ENCODE data around the gene PLD4.
"Not testable (repeated sequence)": the region's sequence is repeated elsewhere in the genome, so short reads cannot be mapped to it uniquely, and the experiment has no call there.

The PLD4 gene

DNA sequence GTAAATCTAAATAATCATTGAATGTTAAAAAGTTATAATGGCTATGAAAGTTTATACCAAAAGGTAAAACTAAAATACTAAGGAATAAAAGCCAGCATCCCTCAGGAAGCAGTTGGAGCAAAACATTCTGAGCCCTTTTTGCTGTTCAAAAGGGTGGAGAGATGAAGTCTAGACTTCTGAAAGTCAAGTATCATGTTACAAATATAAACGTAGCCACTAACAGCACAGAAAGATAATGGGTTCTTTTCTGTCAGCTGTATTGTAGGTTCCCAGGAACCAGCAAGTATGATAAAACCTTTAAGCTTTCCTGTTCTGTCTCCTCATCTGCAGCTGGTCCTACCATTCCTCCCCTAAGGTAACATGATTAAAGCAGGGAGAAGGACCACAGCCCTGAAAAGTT, 16.4 kb upstream of the PLD4 start:
- peaks cover 13% of the 10 kb centered on the region for H3K9me3 ChIP-seq (ENCODE audit: insufficient read depth, low read depth, low read length)
- no peak overlapping the region for H3K9ac ChIP-seq (ENCODE audit: low read depth, low read length)
- no peaks in the 10 kb centered on the region for H3K4me1 ChIP-seq (ENCODE audit: insufficient read depth, low read length)
- H3K36me3 ChIP-seq (ENCODE audit: insufficient read depth, low read depth, low read length), result no peaks in the 10 kb centered on the region
- H3K27ac ChIP-seq (ENCODE audit: low read length), result no peak overlapping the region
- H3K27me3 ChIP-seq (ENCODE audit: insufficient read depth, low read length), result peaks cover 51% of the 10 kb centered on the region
- no peak overlapping the region for H3K4me3 ChIP-seq (ENCODE audit: low read length)

DNA sequence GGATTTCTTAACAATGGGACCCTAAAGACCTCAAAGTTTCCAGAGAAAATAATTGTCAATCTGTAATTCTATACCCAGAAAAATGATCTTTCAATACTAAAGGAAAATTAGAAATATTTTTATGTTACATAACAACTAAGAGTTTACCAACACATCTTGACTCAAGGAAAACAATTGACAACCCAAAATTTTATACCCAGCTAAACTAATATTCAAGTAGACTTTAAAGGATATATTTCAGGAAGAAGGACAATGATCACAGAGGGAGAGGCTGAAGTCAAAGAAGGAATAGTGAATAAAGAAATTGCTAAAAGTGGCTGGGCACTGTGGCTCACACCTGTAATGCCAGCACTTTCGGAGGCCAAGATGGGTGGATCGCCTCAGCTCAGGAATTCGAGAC, 12.6 kb upstream of the PLD4 start:
- H3K36me3 ChIP-seq (ENCODE audit: insufficient read depth, low read depth, low read length), result no peaks in the 10 kb centered on the region
- no peak overlapping the region for H3K4me3 ChIP-seq (ENCODE audit: low read length)
- H3K9me3 ChIP-seq (ENCODE audit: insufficient read depth, low read depth, low read length), result peaks cover 12% of the 10 kb centered on the region
- no peak overlapping the region for H3K27ac ChIP-seq (ENCODE audit: low read length)
- no peaks in the 10 kb centered on the region for H3K4me1 ChIP-seq (ENCODE audit: insufficient read depth, low read length)
- no peak overlapping the region for H3K9ac ChIP-seq (ENCODE audit: low read depth, low read length)
- H3K27me3 ChIP-seq (ENCODE audit: insufficient read depth, low read length), result peaks cover 15% of the 10 kb centered on the region

DNA sequence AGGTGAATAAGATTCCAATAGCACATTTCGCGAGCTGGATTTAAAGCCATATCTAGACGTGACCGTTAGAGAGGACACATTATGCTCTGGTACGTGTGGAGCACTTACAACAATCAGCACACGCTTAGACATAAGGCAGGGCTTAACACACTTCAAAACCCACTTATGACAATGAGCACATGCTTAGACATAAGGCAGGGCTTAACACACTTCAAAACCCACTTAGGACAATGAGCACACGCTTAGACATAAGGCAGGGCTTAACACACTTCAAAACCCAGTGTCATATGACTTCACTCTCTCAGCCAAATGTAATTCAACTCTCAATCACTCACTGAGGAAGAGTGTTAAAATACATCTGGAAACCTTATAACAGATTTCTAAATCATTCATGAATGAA, 11.2 kb upstream of the PLD4 start:
- Histone ChIP-seq H3K4me3 (ENCODE audit: low read length) (no peak overlapping the region), H3K36me3 (ENCODE audit: insufficient read depth, low read depth, low read length) (no peaks in the 10 kb centered on the region)

DNA sequence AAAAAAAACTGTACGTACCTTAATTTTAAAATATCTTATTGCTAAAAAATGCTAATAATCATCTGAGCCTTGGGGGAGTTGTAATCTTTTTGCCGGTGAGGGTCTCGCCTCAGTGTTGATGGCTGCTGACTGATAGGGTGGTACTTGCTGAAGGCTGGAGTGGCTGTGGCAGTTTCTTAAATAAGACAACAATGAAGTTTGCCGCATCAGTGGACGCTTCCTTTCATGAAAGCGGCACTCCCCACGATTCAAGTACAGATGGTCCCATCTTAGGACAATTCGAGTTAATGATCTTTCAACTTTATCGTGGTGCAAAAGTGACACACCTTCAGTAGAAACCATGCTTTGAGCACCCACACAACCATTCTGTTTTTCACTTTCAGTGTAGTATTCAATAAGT, 7.6 kb upstream of the PLD4 start:
- Histone ChIP-seq H3K4me1 (ENCODE audit: insufficient read depth, low read length) (no peaks in the 10 kb centered on the region), H3K9ac (ENCODE audit: low read depth, low read length) (no peak overlapping the region), H3K36me3 (ENCODE audit: insufficient read depth, low read depth, low read length) (no peaks in the 10 kb centered on the region)

More for the DNA sequence above, 11.2 kb upstream of the PLD4 start:
- H3K27me3 ChIP-seq (ENCODE audit: insufficient read depth, low read length), result peaks cover 4% of the 10 kb centered on the region
- no peak overlapping the region for H3K9ac ChIP-seq (ENCODE audit: low read depth, low read length)
- H3K27ac ChIP-seq (ENCODE audit: low read length), result no peak overlapping the region
- H3K4me1 ChIP-seq (ENCODE audit: insufficient read depth, low read length), result no peaks in the 10 kb centered on the region
- peaks cover 9% of the 10 kb centered on the region for H3K9me3 ChIP-seq (ENCODE audit: insufficient read depth, low read depth, low read length)

GRCh38 chr14:104917993-104918392, 6.7 kb upstream of the PLD4 start:
- Histone ChIP-seq H3K4me3 (ENCODE audit: low read length) (no peak overlapping the region), H3K9me3 (ENCODE audit: insufficient read depth, low read depth, low read length) (no peaks in the 10 kb centered on the region), H3K27ac (ENCODE audit: low read length) (no peak overlapping the region)

More for the DNA sequence above, 7.6 kb upstream of the PLD4 start:
- Histone ChIP-seq H3K9me3 (ENCODE audit: insufficient read depth, low read depth, low read length) (peaks cover 4% of the 10 kb centered on the region), H3K27ac (ENCODE audit: low read length) (no peak overlapping the region), H3K27me3 (ENCODE audit: insufficient read depth, low read length) (no peaks in the 10 kb centered on the region; the same call in 1 of the 2 replicates), H3K4me3 (ENCODE audit: low read length) (no peak overlapping the region)

GRCh38 chr14:104919152-104919992, 5.3 kb upstream of the PLD4 start:
- not testable (repeated sequence) for H3K9ac ChIP-seq (ENCODE audit: low read depth, low read length); H3K4me3 ChIP-seq (ENCODE audit: low read length); H3K27ac ChIP-seq (ENCODE audit: low read length); H3K4me1 ChIP-seq (ENCODE audit: insufficient read depth, low read length); H3K27me3 ChIP-seq (ENCODE audit: insufficient read depth, low read length); H3K36me3 ChIP-seq (ENCODE audit: insufficient read depth, low read depth, low read length); H3K9me3 ChIP-seq (ENCODE audit: insufficient read depth, low read depth, low read length)

More at GRCh38 chr14:104917993-104918392, 6.7 kb upstream of the PLD4 start:
- Histone ChIP-seq H3K27me3 (ENCODE audit: insufficient read depth, low read length) (no peaks in the 10 kb centered on the region; the same call in 1 of the 2 replicates), H3K9ac (ENCODE audit: low read depth, low read length) (no peak overlapping the region), H3K36me3 (ENCODE audit: insufficient read depth, low read depth, low read length) (no peaks in the 10 kb centered on the region), H3K4me1 (ENCODE audit: insufficient read depth, low read length) (no peaks in the 10 kb centered on the region)

DNA sequence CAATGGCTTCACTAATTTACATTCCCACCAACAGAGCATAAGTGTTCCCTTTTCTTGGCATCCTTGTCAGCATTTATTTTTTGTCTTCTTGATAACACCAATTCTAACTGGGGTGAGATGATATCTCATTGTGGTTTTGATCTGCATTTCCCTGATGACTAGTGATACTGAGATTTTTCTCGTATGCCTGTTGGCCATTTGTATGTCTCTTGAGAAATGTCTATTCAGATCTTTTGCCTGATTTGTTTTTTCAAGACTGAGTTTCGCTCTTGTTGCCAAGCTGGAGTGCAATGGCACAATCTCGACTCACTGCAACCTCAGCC, 4.7 kb upstream of the PLD4 start:
- no peak overlapping the region for H3K4me3 ChIP-seq (ENCODE audit: low read length)
- no peaks in the 10 kb centered on the region; the same call in 1 of the 2 replicates for H3K27me3 ChIP-seq (ENCODE audit: insufficient read depth, low read length)
- no peaks in the 10 kb centered on the region; the same call in 1 of the 2 replicates for H3K9me3 ChIP-seq (ENCODE audit: insufficient read depth, low read depth, low read length)
- no peak overlapping the region for H3K27ac ChIP-seq (ENCODE audit: low read length)
- no peaks in the 10 kb centered on the region for H3K4me1 ChIP-seq (ENCODE audit: insufficient read depth, low read length)
- H3K36me3 ChIP-seq (ENCODE audit: insufficient read depth, low read depth, low read length), result no peaks in the 10 kb centered on the region
- H3K9ac ChIP-seq (ENCODE audit: low read depth, low read length), result no peak overlapping the region

- no peaks in the 10 kb centered on the region for H3K27me3 ChIP-seq (ENCODE audit: insufficient read depth, low read length)
- no peak overlapping the region for H3K4me3 ChIP-seq (ENCODE audit: low read length)
- no peak overlapping the region for H3K27ac ChIP-seq (ENCODE audit: low read length)
- H3K4me1 ChIP-seq (ENCODE audit: insufficient read depth, low read length), result no peaks in the 10 kb centered on the region
- no peaks in the 10 kb centered on the region for H3K36me3 ChIP-seq (ENCODE audit: insufficient read depth, low read depth, low read length)
- no peaks in the 10 kb centered on the region; the same call in 1 of the 2 replicates for H3K9me3 ChIP-seq (ENCODE audit: insufficient read depth, low read depth, low read length)
- no peak overlapping the region for H3K9ac ChIP-seq (ENCODE audit: low read depth, low read length)
These were observed 849 bp upstream of the PLD4 start for GRCh38 chr14:104923640-104924420.

DNA sequence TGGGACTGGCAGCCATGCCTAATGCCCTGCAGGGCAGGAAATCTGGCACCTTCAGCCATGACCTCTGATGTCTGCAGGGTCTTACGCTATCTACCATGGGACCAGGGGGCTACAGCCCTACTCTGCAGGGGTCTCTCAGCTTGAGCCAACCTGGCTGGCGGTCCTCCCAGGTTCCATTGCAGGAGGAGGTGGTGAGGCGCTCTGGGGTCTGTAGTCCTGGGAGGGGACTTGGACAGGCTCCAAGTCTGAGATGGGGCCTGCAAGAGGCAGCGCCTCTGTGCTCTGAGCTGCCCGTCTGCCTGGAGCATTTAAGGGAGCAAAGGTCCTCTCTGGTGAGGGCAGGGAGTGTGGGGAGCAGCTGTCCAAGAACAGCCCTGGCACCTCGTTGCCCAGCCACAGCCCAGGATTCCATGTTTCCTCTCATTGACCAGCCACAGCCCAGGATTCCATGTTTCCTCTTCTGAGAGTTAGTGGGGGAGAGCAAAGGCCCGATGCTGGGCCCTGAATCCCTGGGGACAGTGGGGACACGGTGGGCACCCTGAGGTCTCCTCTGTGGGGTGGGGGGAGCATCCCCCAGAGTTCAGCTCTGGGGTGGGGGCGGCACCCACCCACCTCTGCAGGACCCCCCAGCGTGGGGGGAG, 655 bp downstream of the PLD4 start:
- no peaks in the 10 kb centered on the region for H3K4me1 ChIP-seq (ENCODE audit: insufficient read depth, low read length)
- no peaks in the 10 kb centered on the region for H3K36me3 ChIP-seq (ENCODE audit: insufficient read depth, low read depth, low read length)
- peaks cover 11% of the 10 kb centered on the region for H3K27me3 ChIP-seq (ENCODE audit: insufficient read depth, low read length)
- no peak overlapping the region for H3K27ac ChIP-seq (ENCODE audit: low read length)
- H3K9me3 ChIP-seq (ENCODE audit: insufficient read depth, low read depth, low read length), result no peaks in the 10 kb centered on the region; the same call in 1 of the 2 replicates
- H3K9ac ChIP-seq (ENCODE audit: low read depth, low read length), result no peak overlapping the region
- H3K4me3 ChIP-seq (ENCODE audit: low read length), result no peak overlapping the region

- Histone ChIP-seq H3K36me3 (ENCODE audit: insufficient read depth, low read depth, low read length) (no peaks in the 10 kb centered on the region), H3K4me3 (ENCODE audit: low read length) (no peak overlapping the region), H3K27me3 (ENCODE audit: insufficient read depth, low read length) (peaks cover 18% of the 10 kb centered on the region), H3K9me3 (ENCODE audit: insufficient read depth, low read depth, low read length) (no peaks in the 10 kb centered on the region; the same call in 1 of the 2 replicates), H3K9ac (ENCODE audit: low read depth, low read length) (no peak overlapping the region), H3K4me1 (ENCODE audit: insufficient read depth, low read length) (no peaks in the 10 kb centered on the region), H3K27ac (ENCODE audit: low read length) (no peak overlapping the region)
These were observed 1.4 kb downstream of the PLD4 start for GRCh38 chr14:104925855-104926609.

Data from iPS-20b (cell line).